HG03432 (cell line): ENCODE measurements around the gene NTRK3.

ENCODE experiments used
- ATAC-seq: cut with Tn5 transposase; IDR thresholded peaks from one replicate; pipeline ENCODE4 v1.9.1; 2021; ENCODE audit warnings: mild to moderate bottlenecking, moderate library complexity; ENCODE audit not compliant: unreplicated experiment

Gene NTRK3

GRCh38 chr15:88012688-88013087 lies 243.9 kb downstream of the NTRK3 start:
- ATAC-seq = no peak

- ATAC-seq = no peak
Observed at GRCh38 chr15:88012233-88012632, 244.3 kb downstream of the NTRK3 start.

GRCh38 chr15:88011533-88011932 lies 245.0 kb downstream of the NTRK3 start:
- no peak for ATAC-seq

GRCh38 chr15:88006146-88006545 lies 250.4 kb downstream of the NTRK3 start:
- ATAC-seq = no peak

GRCh38 chr15:88004399-88004798 lies 252.1 kb downstream of the NTRK3 start:
- ATAC-seq = no peak

- ATAC-seq = no peak
Observed at GRCh38 chr15:88003541-88004327, 252.8 kb downstream of the NTRK3 start.

- ATAC-seq = no peak
Observed at GRCh38 chr15:88002706-88003105, 253.8 kb downstream of the NTRK3 start.

GRCh38 chr15:87998630-87999029 lies 257.9 kb downstream of the NTRK3 start:
- ATAC-seq = no peak

- ATAC-seq = no peak
Observed at GRCh38 chr15:87986776-87987175, 269.8 kb downstream of the NTRK3 start.

- no peak for ATAC-seq
Observed at GRCh38 chr15:87985451-87985850, 271.1 kb downstream of the NTRK3 start.

- no peak for ATAC-seq
Observed at GRCh38 chr15:87981969-87982368, 274.6 kb downstream of the NTRK3 start.

- ATAC-seq = no peak
Observed at GRCh38 chr15:87977907-87978306, 278.6 kb downstream of the NTRK3 start.

GRCh38 chr15:87976552-87976951 lies 280.0 kb downstream of the NTRK3 start:
- ATAC-seq = no peak

GRCh38 chr15:87973501-87974215 lies 282.9 kb downstream of the NTRK3 start:
- no peak for ATAC-seq

- ATAC-seq = no peak
Observed at GRCh38 chr15:87971076-87971475, 285.5 kb downstream of the NTRK3 start.

GRCh38 chr15:87967951-87968350 lies 288.6 kb downstream of the NTRK3 start:
- no peak for ATAC-seq

GRCh38 chr15:87965304-87965703 lies 291.2 kb downstream of the NTRK3 start:
- no peak for ATAC-seq

- ATAC-seq = no peak
Observed at GRCh38 chr15:87962428-87962827, 294.1 kb downstream of the NTRK3 start.

- no peak for ATAC-seq
Observed at GRCh38 chr15:87961851-87962420, 294.6 kb downstream of the NTRK3 start.

GRCh38 chr15:87959662-87960061 lies 296.9 kb downstream of the NTRK3 start:
- ATAC-seq = no peak

- ATAC-seq = no peak
Observed at GRCh38 chr15:87959080-87959479, 297.5 kb downstream of the NTRK3 start.

- no peak for ATAC-seq
Observed at GRCh38 chr15:87955284-87955909, 301.1 kb downstream of the NTRK3 start.
